GM12875 (cell line): Measurements from ENCODE around the gene GPR137B.

Experiments used
- H3K4me3 ChIP-seq: one replicate; pipeline ENCODE4 v1.5.1; 2011; ENCODE audit warnings: low read depth, low read length, control low read depth
- CTCF ChIP-seq: IDR thresholded peaks from 2 replicates; pipeline ENCODE4 v1.5.1; 2011; ENCODE audit warnings: low read depth, mild to moderate bottlenecking, control low read depth, inconsistent platforms, low read length, moderate library complexity, borderline replicate concordance; ENCODE audit not compliant: insufficient read depth

Gene GPR137B

GRCh38 chr1:236137285-236137852 is 5.0 kb upstream of the GPR137B start:
- peak; percentile 60; the same call in 1 of the 2 replicates for TF ChIP-seq CTCF

GRCh38 chr1:236139495-236139894 is 2.8 kb upstream of the GPR137B start:
- no peak overlapping the region for H3K4me3 ChIP-seq
- TF ChIP-seq CTCF = no peak

More at GRCh38 chr1:236137285-236137852, 5.0 kb upstream of the GPR137B start:
- H3K4me3 ChIP-seq = no peak overlapping the region

GRCh38 chr1:236140705-236141446 is 1.5 kb upstream of the GPR137B start:
- H3K4me3 ChIP-seq = peak overlapping the region; percentile 88
- no peak for TF ChIP-seq CTCF

- no peak for TF ChIP-seq CTCF
- H3K4me3 ChIP-seq = peak overlapping the region; percentile 88
Observed at GRCh38 chr1:236141447-236142252, 689 bp upstream of the GPR137B start.

GRCh38 chr1:236143104-236143948 is 987 bp downstream of the GPR137B start:
- TF ChIP-seq CTCF = no peak
- peak overlapping the region; percentile 88 for H3K4me3 ChIP-seq

- TF ChIP-seq CTCF = no peak
- peak overlapping the region; percentile 88 for H3K4me3 ChIP-seq
Observed at GRCh38 chr1:236144033-236144432, 1.7 kb downstream of the GPR137B start.
